ENCODE results near the gene SURF2. TPM values are rescaled to one million over a fixed set of nuclear protein-coding genes. Genes with fewer than 3 reads are reported as not detected.
"Not testable (repeated sequence)": the region's sequence is repeated elsewhere in the genome, so short reads cannot be mapped to it uniquely, and the experiment has no call there.

SURF2 gene
- total RNA-seq, 4 donors from 2014 or later, result 3.7 to 21.4 (median 17.9) TPM

GRCh38 chr9:133323991-133324703 is 32.2 kb upstream of the SURF2 start:
- intact Hi-C loops (cut with DNase I; ENCODE audit: low total_unique reads) (no loop called here), in situ Hi-C loops (cut with MboI; ENCODE audit: low pct_ligation_motif_present in 1 of 4, low pct_unique_long_range_greater_than_20kb in 1 of 4, low sequenced_read_pairs in 3 of 4) (loop anchor here in 3 of 4 donors (5.0 to 10.0 kb wide), 2 partner anchors 137 to 139 kb away; no protein-coding TSS in a partner anchor)
- Histone ChIP-seq H3K27me3 (no peaks in the 10 kb centered on the region), H3K4me1 (no peaks in the 10 kb centered on the region), H3K27ac (no peak overlapping the region), H3K36me3 (no peaks in the 10 kb centered on the region), H3K9me3 (no peaks in the 10 kb centered on the region), H3K4me3 (no peak overlapping the region)
- no peak for TF ChIP-seq POLR2AphosphoS5 (IDR thresholded peaks at IDR 0.05)
- WGBS, 2 donors (ENCODE audit: low coverage in 1 of 2), result 83 to 85% methylated on average over 6 to 13 of the region's 13 CpGs
- DNase-seq, result no peak

GRCh38 chr9:133327021-133327420 is 29.3 kb upstream of the SURF2 start:
- intact Hi-C loops (cut with DNase I; ENCODE audit: low total_unique reads); H3K27ac ChIP-seq; H3K27me3 ChIP-seq; H3K4me1 ChIP-seq; DNase-seq; H3K9me3 ChIP-seq; H3K4me3 ChIP-seq: not testable (repeated sequence)
- peaks cover 0 to 19% (median 9%) of the 10 kb centered on the region in 4 donors for H3K36me3 ChIP-seq
- WGBS, 2 donors (ENCODE audit: low coverage in 1 of 2), result 83 to 93% methylated on average over 1 to 6 of the region's 6 CpGs
- in situ Hi-C loops (cut with MboI; ENCODE audit: low pct_ligation_motif_present in 1 of 4, low pct_unique_long_range_greater_than_20kb in 1 of 4, low sequenced_read_pairs in 3 of 4), result loop anchor here in 3 of 4 donors (10.0 to 25.0 kb wide), 2 partner anchors 142 to 290 kb away; partner anchors contain the start of gene GTF3C5 (in 1 of the 3)

GRCh38 chr9:133327834-133328484 is 28.4 kb upstream of the SURF2 start:
- Histone ChIP-seq H3K27me3 (no peaks in the 10 kb centered on the region), H3K9me3 (no peaks in the 10 kb centered on the region), H3K27ac (no peak overlapping the region), H3K36me3 (peaks cover 0 to 29% (median 13%) of the 10 kb centered on the region in 4 donors), H3K4me1 (peaks cover 0 to 1% (median under 1%) of the 10 kb centered on the region in 4 donors), H3K4me3 (no peak overlapping the region)
- intact Hi-C loops (cut with DNase I; ENCODE audit: low total_unique reads) (no loop called here), in situ Hi-C loops (cut with MboI; ENCODE audit: low pct_ligation_motif_present in 1 of 4, low pct_unique_long_range_greater_than_20kb in 1 of 4, low sequenced_read_pairs in 3 of 4) (loop anchor here in 3 of 4 donors (10.0 to 25.0 kb wide), 2 partner anchors 143 to 291 kb away; partner anchors contain the start of gene GTF3C5 (in 1 of the 3))
- 83 to 89% methylated on average over 2 to 10 of the region's 10 CpGs for WGBS, 2 donors (ENCODE audit: low coverage in 1 of 2)
- no peak for DNase-seq
- TF ChIP-seq POLR2A (IDR thresholded peaks at IDR 0.05) (no peak), EP300 (IDR thresholded peaks at IDR 0.05; ENCODE audit: low read depth) (no peak), CTCF (IDR thresholded peaks at IDR 0.05) (no peak), POLR2AphosphoS5 (IDR thresholded peaks at IDR 0.05) (no peak)

GRCh38 chr9:133329306-133330156 is 26.8 kb upstream of the SURF2 start:
- WGBS, 2 donors (ENCODE audit: low coverage in 1 of 2), result 48 to 74% methylated on average over 10 to 21 of the region's 21 CpGs
- not testable (repeated sequence) for H3K4me3 ChIP-seq, H3K9me3 ChIP-seq, H3K27me3 ChIP-seq, H3K27ac ChIP-seq
- intact Hi-C loops (cut with DNase I; ENCODE audit: low total_unique reads), result loop anchor here (1.0 kb wide), 1 partner anchor 27 kb away; no protein-coding TSS in a partner anchor
- peak; percentile 52 to 87 (median 64) for TF ChIP-seq CTCF (IDR thresholded peaks at IDR 0.05)
- in situ Hi-C loops (cut with MboI; ENCODE audit: low pct_ligation_motif_present in 1 of 4, low pct_unique_long_range_greater_than_20kb in 1 of 4, low sequenced_read_pairs in 3 of 4), result loop anchor here in 3 of 4 donors (10.0 to 25.0 kb wide), 2 partner anchors 145 to 292 kb away; partner anchors contain the start of gene GTF3C5 (in 1 of the 3)
- peak; percentile 66 for DNase-seq
- peaks cover 0 to 38% (median 20%) of the 10 kb centered on the region in 4 donors for H3K36me3 ChIP-seq
- H3K4me1 ChIP-seq, result peaks cover 11 to 17% (median 15%) of the 10 kb centered on the region in 4 donors
